AG09309 (cell line): ENCODE data around the gene MDK.

Experiments
- DNase-seq: peaks from one replicate; pipeline ENCODE4 v3.0.0-alpha.2; 2010; ENCODE audit warnings: low read depth
- H3K4me3 ChIP-seq: 2 replicates; pipeline ENCODE4 v1.5.1; 2011; ENCODE audit warnings: mild to moderate bottlenecking, low read depth, low read length, moderate library complexity; ENCODE audit not compliant: control insufficient read depth
- TF ChIP-seq, protein P1 (sequence below): IDR thresholded peaks from 2 replicates; pipeline ENCODE4 v1.5.1; 2011; ENCODE audit warnings: mild to moderate bottlenecking, low read depth, low read length, inconsistent platforms; ENCODE audit not compliant: insufficient read depth, control insufficient read depth; ENCODE audit errors: missing control alignments

Gene MDK

DNA sequence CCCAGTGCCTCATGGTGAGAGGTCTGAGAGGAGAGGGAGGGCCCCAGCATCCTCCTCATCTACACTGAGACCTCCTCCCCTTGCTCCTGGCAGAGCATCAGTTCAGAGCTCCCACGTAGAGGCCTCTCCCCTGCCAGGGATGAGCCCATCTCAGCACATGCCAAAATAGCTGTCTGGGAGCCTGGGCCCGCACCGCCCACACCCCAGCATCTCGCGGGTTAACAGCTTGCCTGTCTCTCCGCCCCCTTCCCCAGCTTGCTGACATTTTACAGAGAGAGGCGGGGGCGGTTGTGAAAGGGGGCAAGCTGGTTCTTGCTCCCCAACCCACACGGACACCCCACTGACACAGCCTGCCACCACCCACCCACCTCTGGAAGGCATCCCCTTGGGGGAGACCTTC lies 27.8 kb upstream of the MDK start:
- no peak for DNase-seq
- TF ChIP-seq, protein P1, sequence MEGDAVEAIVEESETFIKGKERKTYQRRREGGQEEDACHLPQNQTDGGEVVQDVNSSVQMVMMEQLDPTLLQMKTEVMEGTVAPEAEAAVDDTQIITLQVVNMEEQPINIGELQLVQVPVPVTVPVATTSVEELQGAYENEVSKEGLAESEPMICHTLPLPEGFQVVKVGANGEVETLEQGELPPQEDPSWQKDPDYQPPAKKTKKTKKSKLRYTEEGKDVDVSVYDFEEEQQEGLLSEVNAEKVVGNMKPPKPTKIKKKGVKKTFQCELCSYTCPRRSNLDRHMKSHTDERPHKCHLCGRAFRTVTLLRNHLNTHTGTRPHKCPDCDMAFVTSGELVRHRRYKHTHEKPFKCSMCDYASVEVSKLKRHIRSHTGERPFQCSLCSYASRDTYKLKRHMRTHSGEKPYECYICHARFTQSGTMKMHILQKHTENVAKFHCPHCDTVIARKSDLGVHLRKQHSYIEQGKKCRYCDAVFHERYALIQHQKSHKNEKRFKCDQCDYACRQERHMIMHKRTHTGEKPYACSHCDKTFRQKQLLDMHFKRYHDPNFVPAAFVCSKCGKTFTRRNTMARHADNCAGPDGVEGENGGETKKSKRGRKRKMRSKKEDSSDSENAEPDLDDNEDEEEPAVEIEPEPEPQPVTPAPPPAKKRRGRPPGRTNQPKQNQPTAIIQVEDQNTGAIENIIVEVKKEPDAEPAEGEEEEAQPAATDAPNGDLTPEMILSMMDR: no peak

DNA sequence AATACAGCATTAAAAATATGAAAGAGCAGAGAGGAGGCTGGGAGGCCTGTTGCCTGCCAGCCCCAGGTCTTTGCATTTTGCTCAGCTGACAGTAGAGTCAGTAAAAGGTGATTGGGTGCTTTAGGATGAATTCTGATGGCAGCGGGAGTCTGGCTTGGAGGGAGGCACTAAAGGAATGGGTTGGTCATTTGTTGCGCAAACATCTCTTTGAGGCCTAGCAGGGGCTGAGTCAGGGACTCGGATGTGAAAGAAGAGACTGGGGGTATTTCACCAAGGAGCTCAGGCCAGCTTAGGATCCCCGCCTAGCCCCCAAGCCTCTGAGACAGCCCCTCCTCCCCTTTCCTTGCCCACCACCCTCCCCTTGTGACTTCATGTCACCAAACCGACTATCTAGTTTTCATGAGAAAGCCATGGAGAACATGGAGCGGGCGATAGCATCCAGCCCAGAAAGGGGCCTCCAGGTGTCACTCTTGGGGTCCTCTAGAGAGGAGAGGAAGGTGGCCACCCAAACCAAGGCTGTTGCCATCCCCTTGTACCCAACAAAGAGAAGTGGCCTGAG lies 24.5 kb upstream of the MDK start:
- DNase-seq: no peak
- TF ChIP-seq, protein P1: no peak
- H3K4me3 ChIP-seq: no peak overlapping the region

More for the DNA sequence above, 27.8 kb upstream of the MDK start:
- no peak overlapping the region for H3K4me3 ChIP-seq

- TF ChIP-seq, protein P1: no peak
- DNase-seq: no peak
- H3K4me3 ChIP-seq: no peak overlapping the region
Measured at GRCh38 chr11:46357483-46357936, 24.0 kb upstream of the MDK start.

GRCh38 chr11:46359953-46360352 lies 21.5 kb upstream of the MDK start:
- H3K4me3 ChIP-seq: no peak overlapping the region
- DNase-seq: no peak
- TF ChIP-seq, protein P1: no peak

DNA sequence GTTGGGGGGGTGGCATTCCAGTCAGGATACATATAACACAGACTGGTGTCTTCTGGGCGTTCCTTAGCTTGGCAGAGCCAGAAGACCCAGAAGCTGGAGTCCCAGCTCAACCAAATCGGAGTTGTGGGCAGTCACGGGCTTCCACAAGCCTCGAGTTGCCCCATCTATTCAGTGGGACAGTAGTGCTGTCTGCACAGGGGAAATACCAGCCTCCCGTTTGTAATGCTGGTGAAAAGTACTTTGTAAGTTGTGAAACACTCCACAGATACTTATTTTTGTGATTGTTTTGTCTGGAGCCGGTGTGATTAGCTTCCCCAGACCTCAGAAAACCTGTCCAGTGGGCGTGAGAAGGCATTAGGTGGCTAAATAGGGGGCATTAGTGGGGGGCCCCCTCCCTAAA lies 20.6 kb upstream of the MDK start:
- no peak overlapping the region for H3K4me3 ChIP-seq
- DNase-seq: no peak
- TF ChIP-seq, protein P1: no peak

GRCh38 chr11:46361283-46362155 lies 19.9 kb upstream of the MDK start:
- DNase-seq: no peak
- no peak overlapping the region for H3K4me3 ChIP-seq
- TF ChIP-seq, protein P1: no peak
